Measurements from ENCODE around the gene S100A16.
"Not testable (repeated sequence)": the region's sequence is repeated elsewhere in the genome, so short reads cannot be mapped to it uniquely, and the experiment has no call there.

S100A16 gene

DNA sequence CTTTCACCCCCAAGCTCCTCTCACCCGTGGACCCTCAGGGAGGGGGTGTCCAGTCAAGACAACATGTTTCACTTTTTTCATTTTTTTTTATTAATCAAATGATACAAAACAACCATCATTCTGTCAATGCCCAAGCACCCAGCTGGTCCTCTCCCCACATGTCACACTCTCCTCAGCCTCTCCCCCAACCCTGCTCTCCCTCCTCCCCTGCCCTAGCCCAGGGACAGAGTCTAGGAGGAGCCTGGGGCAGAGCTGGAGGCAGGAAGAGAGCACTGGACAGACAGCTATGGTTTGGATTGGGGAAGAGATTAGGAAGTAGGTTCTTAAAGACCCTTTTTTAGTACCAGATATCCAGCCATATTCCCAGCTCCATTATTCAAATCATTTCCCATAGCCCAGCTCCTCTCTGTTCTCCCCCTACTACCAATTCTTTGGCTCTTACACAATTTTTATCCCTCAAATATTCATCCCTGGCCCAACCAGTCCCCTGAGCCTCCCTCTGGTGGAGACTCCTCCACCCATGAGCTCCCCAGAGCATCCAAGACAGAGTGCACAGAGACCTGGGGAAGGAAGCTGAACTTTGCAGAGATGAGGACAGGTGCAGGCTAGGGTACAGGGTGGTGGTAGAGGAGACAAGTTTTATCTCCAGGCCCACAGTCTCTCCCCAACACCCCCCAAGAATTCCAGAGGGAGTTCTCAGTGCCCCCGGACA, 1.4 kb upstream of the S100A16 start:
- no peak for DNase-seq

DNA sequence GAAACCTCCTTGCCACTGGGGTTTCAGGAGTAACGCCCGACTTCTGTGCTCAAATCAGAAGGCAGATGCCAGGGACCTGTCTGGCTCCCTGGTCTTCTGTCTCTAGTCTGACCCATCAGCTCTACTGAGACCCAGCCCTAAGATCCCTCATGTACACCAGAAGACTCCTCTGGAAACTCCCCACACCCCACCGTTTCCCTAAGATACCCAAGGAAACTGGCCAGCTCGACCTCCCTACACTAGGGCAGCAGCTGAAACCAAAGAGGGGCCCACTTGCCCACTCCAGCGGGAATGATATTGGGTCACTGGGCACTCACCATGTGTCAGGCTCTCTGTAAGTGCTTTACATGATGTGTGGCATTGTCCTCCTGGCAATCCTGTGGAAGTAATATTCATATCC, 469 bp upstream of the S100A16 start:
- no peak for DNase-seq

GRCh38 chr1:153612111-153612754, 704 bp downstream of the S100A16 start:
- DNase-seq: no peak

GRCh38 chr1:153611356-153611755, 1.6 kb downstream of the S100A16 start:
- no peak for DNase-seq

GRCh38 chr1:153610811-153611301, 2.1 kb downstream of the S100A16 start:
- no peak for DNase-seq

- DNase-seq: no peak
These were observed 2.6 kb downstream of the S100A16 start for GRCh38 chr1:153610334-153610733.

GRCh38 chr1:153609585-153609907, 3.4 kb downstream of the S100A16 start:
- no peak for DNase-seq

GRCh38 chr1:153608742-153609584, 4.0 kb downstream of the S100A16 start:
- no peak for DNase-seq

- DNase-seq: no peak
These were observed 4.8 kb downstream of the S100A16 start for GRCh38 chr1:153608089-153608682.

DNA sequence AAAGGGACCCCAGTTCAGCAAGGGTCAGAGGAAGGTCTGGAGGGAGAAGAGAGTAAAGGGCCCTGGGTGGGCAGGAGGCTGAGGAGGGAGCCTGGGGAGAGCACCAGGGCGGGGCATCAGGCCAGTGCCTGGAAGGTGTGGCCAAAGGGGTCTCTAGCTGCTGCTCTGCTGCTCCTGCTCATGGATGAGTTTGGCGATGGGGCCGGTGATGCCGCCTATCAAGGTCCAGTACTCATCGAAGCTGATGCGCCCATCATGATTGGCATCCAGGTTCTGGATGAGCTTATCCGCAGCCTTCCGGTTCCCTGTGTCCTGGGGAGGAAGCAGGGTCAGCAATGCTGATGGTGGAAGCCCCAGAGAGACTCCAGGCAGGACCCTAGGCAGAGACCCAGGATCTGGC, 5.6 kb downstream of the S100A16 start:
- no peak for DNase-seq

GRCh38 chr1:153606194-153606593, 6.7 kb downstream of the S100A16 start:
- DNase-seq: no peak

GRCh38 chr1:153602749-153603148, 10.2 kb downstream of the S100A16 start:
- DNase-seq: no peak

DNA sequence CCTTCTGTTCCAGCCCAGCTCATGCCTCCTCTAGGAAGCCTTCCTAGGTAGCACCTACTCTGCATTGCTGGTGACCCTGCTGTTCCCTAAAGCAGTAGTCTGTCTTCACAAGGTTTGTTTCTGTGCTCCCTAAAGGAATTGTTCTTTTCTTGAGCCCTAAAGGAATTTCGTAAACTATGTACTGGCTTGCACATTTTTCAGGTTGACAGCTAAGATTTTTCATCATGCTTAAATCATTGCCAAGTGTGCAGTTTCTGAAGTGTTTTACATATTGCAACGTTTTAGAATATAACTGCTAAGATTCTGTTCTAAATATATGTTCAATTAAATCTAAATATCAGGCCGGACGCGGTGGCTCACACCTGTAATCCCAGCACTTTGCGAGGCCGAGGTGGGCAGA, 13.1 kb downstream of the S100A16 start:
- no peak for DNase-seq

DNA sequence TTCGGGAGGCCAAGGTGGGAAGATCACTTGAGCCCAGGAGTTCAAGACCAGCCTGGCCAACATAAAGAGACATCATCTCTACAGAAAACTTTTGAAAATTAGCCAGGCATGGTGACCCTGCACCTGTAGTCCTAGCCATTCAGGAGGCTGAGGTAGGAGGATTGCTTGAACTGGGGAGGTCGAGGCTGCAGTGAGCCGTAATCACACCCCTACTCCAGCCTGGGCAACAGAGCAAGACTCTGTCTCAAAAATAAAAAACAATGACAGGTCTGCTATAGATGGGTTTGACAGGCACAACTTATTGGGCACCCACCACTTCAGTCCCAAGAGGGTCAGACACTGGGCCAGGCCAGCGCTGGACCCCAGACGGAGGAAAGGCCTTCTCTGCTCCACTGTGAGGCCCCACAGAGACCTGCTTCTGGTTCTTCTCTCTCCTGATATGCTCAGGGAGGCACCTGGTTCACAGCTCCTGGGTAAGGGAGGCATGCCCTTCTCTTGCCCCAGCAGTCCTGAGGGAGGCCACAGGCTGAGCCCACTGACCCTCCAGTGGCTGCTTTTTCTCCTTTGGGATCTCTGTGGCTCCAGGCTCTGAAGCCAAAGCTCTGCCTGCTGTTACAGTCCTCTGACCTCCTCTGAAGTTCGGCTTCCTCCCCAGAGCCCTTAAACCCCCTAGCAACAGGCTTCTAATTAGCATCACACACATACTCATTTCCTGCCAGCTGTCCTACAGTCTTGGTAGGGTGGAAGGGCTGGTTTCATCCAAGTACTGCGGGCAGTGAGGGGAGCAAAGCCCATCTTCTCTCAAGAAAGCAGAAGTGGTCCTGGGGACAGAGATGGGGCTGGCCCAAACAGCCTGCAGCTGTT, 14.4 kb downstream of the S100A16 start:
- DNase-seq: no peak

DNA sequence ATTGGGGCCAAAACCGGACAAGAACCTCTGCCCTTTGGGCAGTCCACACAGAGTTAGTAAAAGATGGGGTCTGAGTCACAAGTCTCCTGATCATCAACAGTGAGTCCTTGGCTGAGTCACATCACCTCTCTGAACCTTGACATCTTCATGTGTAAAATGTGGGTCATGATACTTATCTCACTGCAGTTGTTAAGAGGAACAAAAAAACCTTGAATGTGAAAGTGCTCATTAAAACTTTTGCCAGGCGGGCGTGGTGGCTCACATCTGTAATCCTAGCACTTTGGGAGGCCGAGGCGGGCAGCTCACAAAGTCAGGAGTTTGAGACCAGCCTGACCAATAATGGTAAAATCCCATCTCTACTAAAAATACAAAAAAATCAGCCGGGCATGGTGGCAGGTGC, 15.7 kb downstream of the S100A16 start:
- DNase-seq: no peak

DNA sequence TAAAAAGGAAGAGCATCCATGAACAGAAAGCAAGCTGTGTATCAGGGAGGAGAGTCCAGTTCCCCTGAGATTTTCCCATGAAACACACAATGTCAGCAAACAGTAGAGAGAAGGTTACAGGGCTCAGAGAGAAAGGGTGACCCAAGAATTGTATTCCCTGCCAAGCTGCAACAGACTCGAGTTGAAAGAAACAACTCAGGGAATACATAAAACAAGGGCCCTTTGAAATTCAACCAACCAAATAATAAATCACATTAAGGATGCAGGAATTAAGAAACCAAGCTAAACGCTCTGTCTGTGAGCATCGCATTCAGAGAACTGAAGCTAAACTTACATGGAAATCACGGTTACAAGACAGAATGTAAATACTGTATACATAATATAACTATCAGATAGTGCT, 20.2 kb downstream of the S100A16 start:
- no peak for DNase-seq

DNA sequence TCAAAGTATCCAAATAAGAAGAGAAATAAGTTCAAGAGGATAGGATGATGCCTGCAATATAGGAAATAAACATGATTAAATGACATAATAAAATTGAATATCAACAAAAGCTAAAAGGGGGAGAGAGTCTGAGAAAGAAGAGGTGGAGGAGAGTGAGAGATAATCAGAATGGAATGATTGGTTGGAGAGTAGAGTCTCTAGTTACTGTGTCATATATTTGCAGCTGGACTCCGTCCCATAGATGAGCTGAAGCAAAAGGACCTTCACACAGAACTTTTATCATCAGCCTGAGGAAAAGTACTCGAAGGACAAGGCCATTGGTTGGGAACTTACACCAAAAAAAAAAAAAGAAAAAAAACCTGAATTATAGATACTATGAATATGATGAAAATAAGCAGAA, 24.5 kb downstream of the S100A16 start:
- no peak for DNase-seq

GRCh38 chr1:153588033-153588432, 24.9 kb downstream of the S100A16 start:
- not testable (repeated sequence) for DNase-seq

DNA sequence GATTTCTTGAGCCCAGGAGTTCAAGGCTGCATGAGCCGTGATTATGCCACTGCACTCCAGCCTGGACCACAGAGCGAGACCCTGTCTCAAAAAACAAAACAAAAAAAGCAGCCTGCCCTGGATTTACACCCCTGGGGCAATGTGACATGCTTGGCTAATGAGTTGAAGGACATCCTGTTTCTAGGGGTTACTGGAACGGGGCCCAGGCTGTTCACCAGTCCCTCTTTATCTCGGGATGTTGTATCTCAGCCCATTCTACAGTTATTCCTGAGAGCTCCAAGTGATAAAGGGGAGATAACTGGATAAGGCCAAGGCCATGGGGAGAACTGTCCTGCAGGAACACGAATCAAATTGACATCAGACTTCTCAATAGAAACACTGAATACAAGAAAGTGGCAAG, 25.6 kb downstream of the S100A16 start:
- no peak for DNase-seq

DNA sequence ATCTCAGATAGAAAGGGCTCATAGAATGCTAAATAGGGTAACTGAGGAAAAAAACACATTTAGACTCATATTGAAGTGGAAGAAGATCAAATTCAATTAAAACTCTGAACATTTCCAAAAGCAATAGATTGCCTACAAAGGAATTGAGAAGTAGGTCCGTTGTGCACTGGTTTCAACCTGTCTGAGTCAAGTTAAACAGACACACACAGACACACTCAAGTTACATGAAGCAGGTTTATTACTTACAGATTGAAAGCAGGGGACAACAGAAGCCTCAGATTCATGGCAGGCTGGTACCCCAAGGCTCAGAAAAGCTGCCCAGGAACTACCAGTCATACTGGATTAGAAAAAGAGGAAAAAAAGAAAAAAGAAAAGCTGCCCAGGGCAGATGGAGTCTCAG, 26.6 kb downstream of the S100A16 start:
- no peak for DNase-seq

DNA sequence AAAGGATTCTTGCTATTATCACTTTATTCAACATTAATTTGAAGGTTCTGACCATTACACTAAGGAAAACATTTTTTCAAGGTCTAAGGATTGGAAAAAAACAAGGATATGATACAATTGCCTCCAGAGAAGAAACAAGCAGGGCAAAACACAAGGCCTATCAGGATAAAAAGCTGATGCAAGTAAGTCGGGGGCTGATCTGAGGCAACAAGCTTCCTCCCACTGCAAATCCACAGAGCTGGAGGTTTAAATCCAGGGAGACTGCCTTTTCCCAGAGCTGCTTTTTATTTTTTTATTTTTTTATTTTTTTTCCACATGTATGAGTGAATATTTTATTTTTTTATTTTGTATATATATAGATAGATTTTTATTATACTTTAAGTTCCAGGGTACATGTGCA, 27.9 kb downstream of the S100A16 start:
- no peak for DNase-seq

DNA sequence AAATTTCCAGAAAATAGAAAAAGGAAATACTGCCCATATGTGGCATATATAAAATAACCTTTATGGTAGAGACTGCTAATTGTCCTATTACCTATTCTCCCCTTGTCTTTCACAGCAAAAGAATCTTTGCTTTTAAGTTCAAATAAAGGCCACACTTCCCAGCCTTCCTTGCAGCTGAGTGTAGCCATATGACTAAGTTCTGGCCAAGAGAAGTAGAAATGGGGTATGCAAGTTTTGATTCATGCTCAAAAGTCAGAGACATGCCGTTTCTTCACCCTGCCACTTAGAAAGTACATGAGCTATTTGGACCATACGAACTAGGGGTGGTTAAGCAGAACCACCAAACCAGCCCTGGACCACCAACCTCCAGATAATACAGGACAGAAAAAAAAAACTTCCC, 29.0 kb downstream of the S100A16 start:
- DNase-seq: no peak
